Mammary epithelial cell (primary cell): ENCODE results near the gene RMP24.

Experiments
- EZH2 ChIP-seq: IDR thresholded peaks from 2 replicates; pipeline ENCODE4 v1.6.1; 2012; ENCODE audit warnings: low read length, inconsistent platforms, borderline replicate concordance
- TF ChIP-seq, protein P1 (sequence below), 2 donors: IDR thresholded peaks in 1 of 2; conservative IDR thresholded peaks in 1 of 2; 2 replicates each; pipeline ENCODE4 v1.5.1; 2011 to 2012; ENCODE audit warnings: inconsistent platforms in 2 of 2, low read length in 2 of 2, mild to moderate bottlenecking in 2 of 2, control low read depth in 1 of 2, low read depth in 1 of 2; ENCODE audit not compliant: insufficient read depth in 1 of 2; ENCODE audit errors: extremely low read depth in 1 of 2

GRCh38 chr18:35982409-35983114 is 10.1 kb downstream of the RMP24 start:
- TF ChIP-seq, protein P1, sequence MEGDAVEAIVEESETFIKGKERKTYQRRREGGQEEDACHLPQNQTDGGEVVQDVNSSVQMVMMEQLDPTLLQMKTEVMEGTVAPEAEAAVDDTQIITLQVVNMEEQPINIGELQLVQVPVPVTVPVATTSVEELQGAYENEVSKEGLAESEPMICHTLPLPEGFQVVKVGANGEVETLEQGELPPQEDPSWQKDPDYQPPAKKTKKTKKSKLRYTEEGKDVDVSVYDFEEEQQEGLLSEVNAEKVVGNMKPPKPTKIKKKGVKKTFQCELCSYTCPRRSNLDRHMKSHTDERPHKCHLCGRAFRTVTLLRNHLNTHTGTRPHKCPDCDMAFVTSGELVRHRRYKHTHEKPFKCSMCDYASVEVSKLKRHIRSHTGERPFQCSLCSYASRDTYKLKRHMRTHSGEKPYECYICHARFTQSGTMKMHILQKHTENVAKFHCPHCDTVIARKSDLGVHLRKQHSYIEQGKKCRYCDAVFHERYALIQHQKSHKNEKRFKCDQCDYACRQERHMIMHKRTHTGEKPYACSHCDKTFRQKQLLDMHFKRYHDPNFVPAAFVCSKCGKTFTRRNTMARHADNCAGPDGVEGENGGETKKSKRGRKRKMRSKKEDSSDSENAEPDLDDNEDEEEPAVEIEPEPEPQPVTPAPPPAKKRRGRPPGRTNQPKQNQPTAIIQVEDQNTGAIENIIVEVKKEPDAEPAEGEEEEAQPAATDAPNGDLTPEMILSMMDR (conservative IDR thresholded peaks at IDR 0.05 in 1 of 2, IDR thresholded peaks at IDR 0.05 in 1 of 2; ENCODE audit: extremely low read depth in 1 of 2, insufficient read depth in 1 of 2, low read depth in 1 of 2, low read length in 2 of 2), result no peak
- TF ChIP-seq EZH2, result no peak
